Prostate gland (tissue), 2 donors: ENCODE results near the gene OR1D2. TPM values are rescaled to one million over a fixed set of nuclear protein-coding genes. Genes with fewer than 3 reads are reported as not detected.

Experiments
- DNase-seq: peaks from one replicate; pipeline ENCODE4 v3.0.0-alpha.2; 2019; ENCODE audit warnings: low spot score
- H3K27ac ChIP-seq, 2 donors: fragments of 200-600 bp; sonication (generic); 2 replicates each; pipeline ENCODE4 v1.5.1; 2017 to 2019
- H3K27me3 ChIP-seq: fragments of 200-600 bp; sonication (generic); replicated peaks from 2 replicates; pipeline ENCODE4 v1.5.1; 2019; ENCODE audit not compliant: insufficient read depth
- H3K36me3 ChIP-seq, 2 donors: fragments of 200-600 bp; sonication (generic); 1 replicate in 1 of 2; 2 replicates in 1 of 2; pipeline versions ENCODE4 v1.5.1 to v1.8.1; 2017 to 2019
- H3K4me1 ChIP-seq: fragments of 200-600 bp; sonication (generic); replicated peaks from 2 replicates; pipeline ENCODE4 v1.5.1; 2019
- H3K4me3 ChIP-seq, 2 donors: fragments of 200-600 bp; sonication (generic); 2 replicates each; pipeline ENCODE4 v1.5.1; 2017 to 2019
- H3K9me3 ChIP-seq: fragments of 200-600 bp; sonication (generic); 2 replicates; pipeline ENCODE4 v1.5.1; 2017
- POLR2A ChIP-seq: fragments of 450-650 bp; IDR thresholded peaks from one replicate; pipeline ENCODE4 v1.6.1; 2016; ENCODE audit warnings: antibody characterized with exemption, mild to moderate bottlenecking
- POLR2AphosphoS5 ChIP-seq: sonication (generic); formaldehyde crosslinking; IDR thresholded peaks from one replicate; pipeline ENCODE4 v1.6.1; 2017; ENCODE audit warnings: antibody characterized with exemption
- WGBS: methylation state at CpG from one replicate; pipeline ENCODE4 v1.1.5; 2018; 5-methylcytosine and 5-hydroxymethylcytosine counted together
- intact Hi-C: fragments of 100-400 bp; cut with DNase I; formaldehyde crosslinking; loops from one replicate; pipeline ENCODE4 v1.14.2; 2022
- total RNA-seq, 2 donors: library from RNA; depleted of rRNA; stranded (reverse); fragments of >200 nt; gene quantifications; one replicate each; pipeline ENCODE4 v1.1.0, GENCODE V29; 2016
- TF ChIP-seq, protein P1 (sequence below), 4 experiments: fragments of 200-600 bp in 2 of 4; fragments of 450-650 bp in 2 of 4; sonication (generic) in 2 of 4; IDR thresholded peaks; 1 replicate in 3 of 4; 2 replicates in 1 of 4; pipeline ENCODE4 v1.5.1; 2016 to 2019; ENCODE audit warnings: antibody characterized with exemption in 4 of 4, mild to moderate bottlenecking in 2 of 4, moderate library complexity in 2 of 4

OR1D2 gene
- total RNA-seq, 2 donors from 2014 or later, result not detected

DNA sequence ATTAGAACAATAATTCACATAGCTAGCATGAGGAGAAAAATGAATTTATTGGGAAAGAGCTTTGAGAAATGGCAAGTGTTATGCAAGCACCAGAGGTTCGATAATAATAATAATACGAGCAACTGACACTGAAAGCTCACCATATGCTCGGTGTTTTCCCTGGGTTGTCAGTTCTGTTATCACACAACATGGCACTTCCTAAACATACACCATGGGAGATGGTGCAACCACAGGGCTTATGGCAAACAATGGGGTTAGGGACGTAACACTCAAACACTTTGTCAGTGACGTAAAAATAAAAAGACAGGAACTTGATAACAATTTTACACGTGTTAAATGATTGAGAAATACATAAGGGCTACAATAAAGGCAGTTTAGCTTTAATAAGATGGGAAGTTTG, 64.5 kb downstream of the OR1D2 start:
- Histone ChIP-seq H3K27me3 (no peaks in the 10 kb centered on the region), H3K4me1 (no peaks in the 10 kb centered on the region), H3K36me3 (no peaks in the 10 kb centered on the region), H3K4me3 (no peak overlapping the region), H3K27ac (no peak overlapping the region), H3K9me3 (no peaks in the 10 kb centered on the region)
- 49% methylated on average over 6 of the region's 6 CpGs for WGBS
- TF ChIP-seq POLR2AphosphoS5 (no peak), POLR2A (no peak)
- no peak for DNase-seq
- intact Hi-C loops, result loop anchor here (10.0 kb wide), 1 partner anchor 605 kb away; no protein-coding TSS in a partner anchor

DNA sequence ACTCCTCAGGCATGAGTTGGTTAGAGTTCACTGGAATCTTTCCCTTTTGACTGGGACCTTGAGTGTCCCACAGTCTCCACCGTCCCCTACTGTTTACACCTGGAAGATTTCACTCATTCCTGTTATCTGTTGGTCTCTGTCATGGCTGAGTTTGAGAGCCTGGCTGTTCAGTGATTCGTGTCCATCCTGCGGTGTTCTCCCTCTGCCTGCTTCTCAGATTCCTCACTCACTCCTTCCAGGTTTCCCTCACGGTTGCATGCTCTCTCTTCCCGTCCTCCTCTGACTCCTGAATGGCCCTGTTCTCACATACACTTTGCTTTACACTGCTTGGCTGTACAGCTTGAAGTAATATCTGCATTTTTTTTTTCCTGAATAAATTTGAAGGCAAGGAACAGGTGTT, 65.3 kb downstream of the OR1D2 start:
- WGBS, result 33% methylated on average over 5 of the region's 5 CpGs
- no peaks in the 10 kb centered on the region for H3K27me3 ChIP-seq
- no peak for DNase-seq
- TF ChIP-seq POLR2A, result no peak
- TF ChIP-seq POLR2AphosphoS5, result no peak
- TF ChIP-seq, protein P1, sequence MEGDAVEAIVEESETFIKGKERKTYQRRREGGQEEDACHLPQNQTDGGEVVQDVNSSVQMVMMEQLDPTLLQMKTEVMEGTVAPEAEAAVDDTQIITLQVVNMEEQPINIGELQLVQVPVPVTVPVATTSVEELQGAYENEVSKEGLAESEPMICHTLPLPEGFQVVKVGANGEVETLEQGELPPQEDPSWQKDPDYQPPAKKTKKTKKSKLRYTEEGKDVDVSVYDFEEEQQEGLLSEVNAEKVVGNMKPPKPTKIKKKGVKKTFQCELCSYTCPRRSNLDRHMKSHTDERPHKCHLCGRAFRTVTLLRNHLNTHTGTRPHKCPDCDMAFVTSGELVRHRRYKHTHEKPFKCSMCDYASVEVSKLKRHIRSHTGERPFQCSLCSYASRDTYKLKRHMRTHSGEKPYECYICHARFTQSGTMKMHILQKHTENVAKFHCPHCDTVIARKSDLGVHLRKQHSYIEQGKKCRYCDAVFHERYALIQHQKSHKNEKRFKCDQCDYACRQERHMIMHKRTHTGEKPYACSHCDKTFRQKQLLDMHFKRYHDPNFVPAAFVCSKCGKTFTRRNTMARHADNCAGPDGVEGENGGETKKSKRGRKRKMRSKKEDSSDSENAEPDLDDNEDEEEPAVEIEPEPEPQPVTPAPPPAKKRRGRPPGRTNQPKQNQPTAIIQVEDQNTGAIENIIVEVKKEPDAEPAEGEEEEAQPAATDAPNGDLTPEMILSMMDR (IDR thresholded peaks at IDR 0.05), result no peak
- no peaks in the 10 kb centered on the region for H3K9me3 ChIP-seq
- no peaks in the 10 kb centered on the region for H3K36me3 ChIP-seq
- no peak overlapping the region for H3K4me3 ChIP-seq
- no peaks in the 10 kb centered on the region for H3K4me1 ChIP-seq
- no peak overlapping the region for H3K27ac ChIP-seq
- intact Hi-C loops, result no loop called here

Other genes starting within 250 kb of the OR1D2 start
- not detected for gene OR1D5, start 40.8 kb downstream of the OR1D2 start, total RNA-seq
- gene OR1G1, start 23.1 kb upstream of the OR1D2 start, total RNA-seq, result not detected
- gene OR1A2, start 93.1 kb upstream of the OR1D2 start, total RNA-seq, result not detected
- not detected for gene OR1A1, start 103.2 kb upstream of the OR1D2 start, total RNA-seq
- gene OR3A1, start 193.9 kb upstream of the OR1D2 start, total RNA-seq, result 1 to 10 TPM in 1 of 2 donors, not detected in 1; 2.8 TPM